NCI-H748 treated with DMSO at 0.1 percent for 48 hours (cell line): ENCODE measurements around the gene MTCH1.
"Not testable (repeated sequence)": the region's sequence is repeated elsewhere in the genome, so short reads cannot be mapped to it uniquely, and the experiment has no call there.

Experiments
- DNase-seq: peaks from one replicate; lab custom pipeline; 2025; lab: John Stamatoyannopoulos, UW

MTCH1 gene

GRCh38 chr6:36954262-36954931 lies 31.6 kb downstream of the MTCH1 start, which contains the start of gene PI16:
Gene PI16 (plus strand): TSS chr6:36954738. CDS start chr6:36954761, 23 bp downstream.
- DNase-seq, result no peak

GRCh38 chr6:36953931-36954261 lies 32.1 kb downstream of the MTCH1 start:
- no peak for DNase-seq

GRCh38 chr6:36949636-36950035 lies 36.4 kb downstream of the MTCH1 start:
- no peak for DNase-seq

GRCh38 chr6:36949076-36949475 lies 36.9 kb downstream of the MTCH1 start:
- not testable (repeated sequence) for DNase-seq

- DNase-seq, result no peak
These were observed 38.2 kb downstream of the MTCH1 start for GRCh38 chr6:36947570-36948351.

DNA sequence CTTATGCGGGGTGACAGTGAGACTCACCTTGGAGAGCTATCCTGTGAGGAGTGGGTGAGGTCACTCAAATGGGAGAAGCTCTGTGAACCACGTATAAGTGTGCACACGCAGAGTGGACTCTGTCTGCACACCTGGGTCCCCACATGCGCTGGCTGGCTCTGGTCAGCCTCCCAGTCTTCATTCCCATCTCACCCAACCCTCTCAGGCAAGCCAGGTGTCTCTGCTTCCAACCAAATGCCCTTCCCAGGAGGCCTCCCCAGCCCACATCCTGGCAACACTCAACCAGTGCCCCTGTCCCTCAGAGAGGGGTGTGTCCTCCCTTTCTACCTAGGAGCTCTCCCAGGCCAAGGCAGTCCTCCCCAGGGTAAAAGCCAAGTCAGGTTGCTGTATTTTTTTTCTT lies 39.5 kb downstream of the MTCH1 start:
- DNase-seq, result no peak

DNA sequence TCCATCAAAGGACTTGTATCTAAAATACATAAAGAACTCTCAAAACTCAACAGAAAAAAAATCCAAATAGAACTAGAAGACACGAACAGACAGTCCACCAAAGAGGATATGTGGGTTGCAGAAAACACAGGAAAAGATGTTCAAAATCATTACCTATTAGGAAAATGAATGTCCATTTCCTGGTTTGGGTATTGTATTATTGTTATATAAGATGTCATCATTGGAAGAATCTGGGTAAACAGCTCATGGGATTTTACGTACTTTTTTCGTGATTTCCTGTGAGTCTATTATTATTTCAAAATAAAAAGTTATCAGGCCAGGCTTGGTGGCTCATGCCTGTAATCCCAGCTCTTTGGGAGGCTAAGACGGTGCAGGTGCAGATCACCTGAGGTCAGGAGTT lies 40.7 kb downstream of the MTCH1 start:
- no peak for DNase-seq

- DNase-seq, result no peak
These were observed 41.3 kb downstream of the MTCH1 start for GRCh38 chr6:36944650-36945049.

GRCh38 chr6:36942329-36942728 lies 43.7 kb downstream of the MTCH1 start:
- not testable (repeated sequence) for DNase-seq

GRCh38 chr6:36941561-36941960 lies 44.4 kb downstream of the MTCH1 start:
- DNase-seq, result not testable (repeated sequence)

- no peak for DNase-seq
These were observed 46.0 kb downstream of the MTCH1 start for GRCh38 chr6:36940027-36940426.

GRCh38 chr6:36939005-36939404 lies 47.0 kb downstream of the MTCH1 start:
- not testable (repeated sequence) for DNase-seq

DNA sequence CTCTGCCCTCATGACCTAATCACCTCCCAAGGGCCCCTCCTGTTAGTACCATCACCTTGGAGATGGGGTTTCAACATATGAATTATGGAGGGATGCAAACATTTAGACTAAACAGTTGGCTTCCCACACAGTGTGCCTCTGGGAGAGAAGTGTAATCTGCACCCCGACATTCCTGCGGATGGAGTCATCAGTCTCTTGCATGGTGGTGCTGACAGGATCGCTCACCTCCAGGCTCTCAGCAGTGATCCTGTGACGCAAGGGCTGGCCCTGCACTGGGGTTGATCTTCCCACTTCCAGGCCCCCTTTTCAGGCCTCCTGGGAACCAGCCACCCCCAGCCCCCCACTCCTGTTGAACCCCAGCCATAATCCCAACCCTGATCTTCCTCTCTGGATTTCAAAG lies 47.5 kb downstream of the MTCH1 start:
- DNase-seq, result no peak

- no peak for DNase-seq
These were observed 48.1 kb downstream of the MTCH1 start for GRCh38 chr6:36937896-36938295.

DNA sequence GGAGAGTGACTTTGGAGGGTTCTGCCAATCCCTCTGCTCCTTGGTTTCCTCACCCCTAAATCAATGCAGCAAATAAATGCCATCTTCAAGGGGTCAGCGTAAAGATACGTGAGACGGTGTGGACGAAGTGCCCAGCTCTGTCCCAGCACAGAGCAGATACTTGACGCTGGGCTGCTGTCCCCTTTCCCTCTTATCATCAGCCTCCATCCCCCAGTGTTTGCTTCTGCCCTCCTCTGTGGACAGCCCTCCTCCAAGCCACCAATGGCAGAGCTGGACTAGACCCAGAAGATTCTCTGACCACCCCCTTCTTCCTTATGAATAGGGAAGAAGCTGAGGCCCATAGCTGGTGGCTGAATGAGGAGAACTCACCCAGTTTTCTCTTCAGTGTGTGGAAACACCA lies 49.2 kb downstream of the MTCH1 start:
- no peak for DNase-seq

DNA sequence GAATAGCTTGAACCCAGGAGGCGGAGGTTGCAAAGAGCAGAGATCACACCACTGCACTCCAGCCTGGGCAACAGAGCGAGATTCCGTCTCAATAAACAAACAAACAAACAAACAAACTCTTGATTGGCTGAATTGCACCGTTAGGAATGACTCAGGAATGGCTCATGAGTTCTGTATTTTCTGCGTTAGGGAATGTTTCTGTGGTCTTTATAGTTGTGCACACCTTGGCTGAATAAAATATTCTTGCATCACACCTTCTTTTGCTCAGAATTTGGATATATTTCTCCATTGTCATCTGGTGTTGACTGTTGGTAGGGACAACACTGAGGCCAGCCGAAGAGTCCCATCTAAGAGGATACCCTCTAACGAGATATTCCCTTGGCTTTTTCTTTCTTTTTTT lies 51.1 kb downstream of the MTCH1 start:
- no peak for DNase-seq

GRCh38 chr6:36933519-36933918 lies 52.5 kb downstream of the MTCH1 start:
- no peak for DNase-seq

DNA sequence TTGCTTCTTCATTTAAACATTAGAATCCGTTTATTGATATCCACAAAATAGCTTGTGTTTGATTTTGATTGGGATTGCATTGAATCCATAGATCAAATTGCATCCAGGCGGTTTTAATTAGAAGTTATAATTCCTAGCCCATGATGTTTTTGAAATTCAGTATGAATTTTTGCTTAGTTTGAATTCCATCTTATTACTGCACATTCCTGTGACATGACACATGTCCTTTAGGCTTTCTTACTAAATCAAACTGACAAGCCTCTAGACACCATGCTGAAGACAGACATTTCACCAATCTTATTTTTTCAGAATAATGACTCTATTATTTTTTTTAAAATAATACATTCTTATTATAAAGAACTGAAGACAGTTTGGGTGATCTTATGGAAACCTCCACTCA lies 52.9 kb downstream of the MTCH1 start:
- no peak for DNase-seq

GRCh38 chr6:36930483-36930882 lies 55.5 kb downstream of the MTCH1 start:
- no peak for DNase-seq

GRCh38 chr6:36929607-36930006 lies 56.4 kb downstream of the MTCH1 start:
- no peak for DNase-seq

GRCh38 chr6:36929152-36929551 lies 56.8 kb downstream of the MTCH1 start:
- DNase-seq, result no peak

- no peak for DNase-seq
These were observed 57.5 kb downstream of the MTCH1 start for GRCh38 chr6:36928547-36928918.

DNA sequence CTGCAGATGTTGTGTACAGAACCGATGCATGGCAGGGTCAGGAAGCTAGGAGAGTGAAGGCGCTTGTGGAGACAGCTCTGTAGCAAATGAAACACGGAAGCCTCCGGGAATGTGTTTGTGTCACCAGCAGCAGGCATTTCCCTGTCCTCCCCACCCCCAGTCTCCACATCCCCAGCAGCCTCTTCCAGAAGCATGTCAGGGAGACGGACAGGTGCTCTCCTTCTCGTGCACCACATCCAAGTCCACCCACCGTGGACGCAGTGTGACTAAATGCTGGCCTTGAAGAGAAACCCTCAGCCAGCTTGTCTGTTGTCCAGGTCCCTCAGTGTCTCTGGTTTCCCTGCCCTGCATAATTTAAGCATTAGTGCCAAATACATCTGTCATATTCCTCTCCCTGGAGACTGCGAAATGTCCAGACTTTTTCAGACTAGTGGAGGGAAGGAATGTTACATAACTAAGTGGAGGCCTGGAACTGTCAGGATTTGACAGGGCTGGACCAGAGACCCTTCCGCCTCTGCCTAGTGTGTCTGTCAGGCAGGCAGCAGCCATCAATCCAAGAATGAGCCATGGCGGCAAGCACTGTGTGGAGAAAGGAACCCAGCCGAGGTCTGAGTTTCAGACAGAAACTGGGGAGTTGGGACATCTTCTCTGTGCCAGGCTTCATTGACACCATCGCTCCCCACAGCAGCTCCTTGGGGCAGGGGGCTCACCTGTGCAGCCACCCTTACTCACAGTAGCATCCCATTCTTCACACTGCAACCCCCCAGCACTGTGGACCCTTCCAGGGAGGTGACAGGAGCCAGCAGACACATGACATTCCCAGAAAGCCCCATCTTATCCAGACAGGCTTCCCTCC lies 58.1 kb downstream of the MTCH1 start:
- no peak for DNase-seq
